GM15510 (cell line): ENCODE results near the gene DLG2.

ENCODE experiments used
- POLR2A ChIP-seq: IDR thresholded peaks from 3 replicates; pipeline ENCODE4 v1.6.1; 2011; ENCODE audit warnings: borderline replicate concordance; ENCODE audit not compliant: insufficient read length; ENCODE audit errors: extremely low read depth

The DLG2 gene

GRCh38 chr11:84865257-84865656, 761.9 kb downstream of the DLG2 start:
- TF ChIP-seq POLR2A: no peak

GRCh38 chr11:84857746-84858145, 769.4 kb downstream of the DLG2 start:
- no peak for TF ChIP-seq POLR2A

- TF ChIP-seq POLR2A: no peak
These were observed 771.5 kb downstream of the DLG2 start for GRCh38 chr11:84855508-84856245.

GRCh38 chr11:84854498-84854880, 772.7 kb downstream of the DLG2 start:
- no peak for TF ChIP-seq POLR2A

- TF ChIP-seq POLR2A: no peak
These were observed 773.2 kb downstream of the DLG2 start for GRCh38 chr11:84853841-84854497.

- no peak for TF ChIP-seq POLR2A
These were observed 779.3 kb downstream of the DLG2 start for GRCh38 chr11:84847842-84848241.

- TF ChIP-seq POLR2A: no peak
These were observed 789.6 kb downstream of the DLG2 start for GRCh38 chr11:84837402-84838069.

GRCh38 chr11:84836371-84836770, 790.8 kb downstream of the DLG2 start:
- TF ChIP-seq POLR2A: no peak

GRCh38 chr11:84833488-84834088, 793.6 kb downstream of the DLG2 start:
- no peak for TF ChIP-seq POLR2A

GRCh38 chr11:84830372-84830771, 796.8 kb downstream of the DLG2 start:
- no peak for TF ChIP-seq POLR2A

- no peak for TF ChIP-seq POLR2A
These were observed 798.0 kb downstream of the DLG2 start for GRCh38 chr11:84829162-84829561.

- no peak for TF ChIP-seq POLR2A
These were observed 798.5 kb downstream of the DLG2 start for GRCh38 chr11:84828616-84829015.

GRCh38 chr11:84825106-84825660, 802.0 kb downstream of the DLG2 start:
- TF ChIP-seq POLR2A: no peak

- no peak for TF ChIP-seq POLR2A
These were observed 802.5 kb downstream of the DLG2 start for GRCh38 chr11:84824624-84825023.

- no peak for TF ChIP-seq POLR2A
These were observed 807.6 kb downstream of the DLG2 start for GRCh38 chr11:84819537-84819936.

- no peak for TF ChIP-seq POLR2A
These were observed 808.0 kb downstream of the DLG2 start for GRCh38 chr11:84819128-84819527.

- TF ChIP-seq POLR2A: no peak
These were observed 809.1 kb downstream of the DLG2 start for GRCh38 chr11:84817998-84818397.
